Activated CD8-positive, alpha-beta T cell treated with anti-CD3 and anti-CD28 coated beads for 36 hours (primary cell): ENCODE results near the gene KRT32. TPM values are rescaled to one million over a fixed set of nuclear protein-coding genes. Genes with fewer than 3 reads are reported as not detected.

Experiments
- ATAC-seq: fragments of 200-7000 bp; cut with Tn5 transposase; one replicate; pipeline ENCODE4 v1.10.0; 2021; ENCODE audit warnings: mild to moderate bottlenecking, moderate library complexity
- CTCF ChIA-PET: fragments of 350-600 bp; sonication (Branson Sonifier 250); formaldehyde crosslinking; loops from one replicate; lab custom pipeline; 2021; ENCODE audit warnings: antibody characterized with exemption; lab: Charles Lee
- POLR2A ChIA-PET: fragments of 350-600 bp; sonication (Branson Sonifier 250); formaldehyde crosslinking; loops from one replicate; lab custom pipeline; 2021; ENCODE audit warnings: antibody characterized with exemption; lab: Charles Lee
- DNase-seq: peaks from one replicate; pipeline ENCODE4 v3.0.0-alpha.2; 2020
- H3K27ac Mint-ChIP-seq: one replicate; pipeline ENCODE4 v1.8.0; 2021; ENCODE audit warnings: mild to moderate bottlenecking, mixed read lengths
- H3K27me3 Mint-ChIP-seq: one replicate; pipeline ENCODE4 v1.8.0; 2021; ENCODE audit warnings: mixed read lengths
- H3K36me3 Mint-ChIP-seq: one replicate; pipeline ENCODE4 v1.8.0; 2021; ENCODE audit warnings: low read depth, mixed read lengths
- H3K4me1 Mint-ChIP-seq: one replicate; pipeline ENCODE4 v1.8.0; 2021; ENCODE audit warnings: low read depth, mixed read lengths
- H3K4me3 Mint-ChIP-seq: one replicate; pipeline ENCODE4 v1.8.0; 2021; ENCODE audit warnings: mild to moderate bottlenecking, moderate library complexity, mixed read lengths
- H3K9me3 Mint-ChIP-seq: one replicate; pipeline ENCODE4 v1.8.0; 2021; ENCODE audit warnings: mixed read lengths
- intact Hi-C: fragments of 100-400 bp; cut with micrococcal nuclease; formaldehyde crosslinking; loops from one replicate; pipeline ENCODE4 v1.10.0; 2022
- total RNA-seq, 2 experiments: library from RNA; stranded (reverse); gene quantifications; one replicate each; pipeline ENCODE4 v1.2.3, GENCODE V29; 2021
- TF ChIP-seq, protein P1 (sequence below): fragments of 200-600 bp; IDR thresholded peaks from one replicate; pipeline ENCODE4 v1.8.0; 2022; ENCODE audit warnings: antibody characterized with exemption, mild to moderate bottlenecking

The KRT32 gene
- total RNA-seq, 2 experiments from 2014 or later = not detected

GRCh38 chr17:41494524-41494923 is 27.3 kb upstream of the KRT32 start:
- Mint-ChIP-seq H3K4me3 (no peak overlapping the region), H3K27ac (no peak overlapping the region), H3K9me3 (no peaks in the 10 kb centered on the region), H3K4me1 (peaks cover 9% of the 10 kb centered on the region), H3K36me3 (no peaks in the 10 kb centered on the region), H3K27me3 (no peaks in the 10 kb centered on the region)
- no peak for ATAC-seq
- TF ChIP-seq, protein P1, sequence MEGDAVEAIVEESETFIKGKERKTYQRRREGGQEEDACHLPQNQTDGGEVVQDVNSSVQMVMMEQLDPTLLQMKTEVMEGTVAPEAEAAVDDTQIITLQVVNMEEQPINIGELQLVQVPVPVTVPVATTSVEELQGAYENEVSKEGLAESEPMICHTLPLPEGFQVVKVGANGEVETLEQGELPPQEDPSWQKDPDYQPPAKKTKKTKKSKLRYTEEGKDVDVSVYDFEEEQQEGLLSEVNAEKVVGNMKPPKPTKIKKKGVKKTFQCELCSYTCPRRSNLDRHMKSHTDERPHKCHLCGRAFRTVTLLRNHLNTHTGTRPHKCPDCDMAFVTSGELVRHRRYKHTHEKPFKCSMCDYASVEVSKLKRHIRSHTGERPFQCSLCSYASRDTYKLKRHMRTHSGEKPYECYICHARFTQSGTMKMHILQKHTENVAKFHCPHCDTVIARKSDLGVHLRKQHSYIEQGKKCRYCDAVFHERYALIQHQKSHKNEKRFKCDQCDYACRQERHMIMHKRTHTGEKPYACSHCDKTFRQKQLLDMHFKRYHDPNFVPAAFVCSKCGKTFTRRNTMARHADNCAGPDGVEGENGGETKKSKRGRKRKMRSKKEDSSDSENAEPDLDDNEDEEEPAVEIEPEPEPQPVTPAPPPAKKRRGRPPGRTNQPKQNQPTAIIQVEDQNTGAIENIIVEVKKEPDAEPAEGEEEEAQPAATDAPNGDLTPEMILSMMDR = no peak
- DNase-seq = no peak
- CTCF ChIA-PET = interaction anchor here (0.9 to 4.3 kb wide), 3 partner anchors 10 to 169 kb away, joined by 3 to 18 read pairs (median 8); no protein-coding TSS in a partner anchor
- intact Hi-C loops = no loop called here
- POLR2A ChIA-PET = interaction anchor here (0.6 to 1.1 kb wide), 2 partner anchors 10 to 198 kb away, joined by 3 to 4 read pairs; no protein-coding TSS in a partner anchor

DNA sequence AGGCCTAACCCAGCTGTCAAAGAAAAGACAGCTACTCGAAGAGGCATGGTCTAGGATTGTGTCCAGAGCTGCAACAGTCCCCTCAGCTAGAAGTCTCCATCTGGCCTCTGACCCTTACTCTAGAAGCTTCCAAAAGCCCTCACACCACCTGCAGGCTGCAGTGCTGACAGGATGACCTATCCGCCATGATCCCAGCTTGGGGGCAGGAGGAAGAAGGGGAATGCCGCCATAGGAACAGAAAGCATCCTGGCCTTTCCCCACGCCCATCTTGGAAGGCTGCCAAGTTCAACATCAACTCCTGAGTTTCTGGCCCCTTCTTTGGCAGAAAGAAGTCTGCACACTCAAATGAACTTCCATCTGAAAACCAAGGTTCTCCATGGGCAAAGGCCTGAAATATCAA is 25.6 kb upstream of the KRT32 start:
- Mint-ChIP-seq H3K9me3 (no peaks in the 10 kb centered on the region), H3K4me3 (no peak overlapping the region), H3K4me1 (peaks cover 9% of the 10 kb centered on the region), H3K27ac (no peak overlapping the region), H3K27me3 (no peaks in the 10 kb centered on the region), H3K36me3 (no peaks in the 10 kb centered on the region)
- ChIA-PET CTCF (interaction anchor here (1.0 to 1.1 kb wide), 2 partner anchors 56 to 75 kb away, joined by 3 read pairs; no protein-coding TSS in a partner anchor), POLR2A (no interaction called here)
- TF ChIP-seq, protein P1 = no peak
- no peak for ATAC-seq
- no peak for DNase-seq
- intact Hi-C loops = no loop called here

DNA sequence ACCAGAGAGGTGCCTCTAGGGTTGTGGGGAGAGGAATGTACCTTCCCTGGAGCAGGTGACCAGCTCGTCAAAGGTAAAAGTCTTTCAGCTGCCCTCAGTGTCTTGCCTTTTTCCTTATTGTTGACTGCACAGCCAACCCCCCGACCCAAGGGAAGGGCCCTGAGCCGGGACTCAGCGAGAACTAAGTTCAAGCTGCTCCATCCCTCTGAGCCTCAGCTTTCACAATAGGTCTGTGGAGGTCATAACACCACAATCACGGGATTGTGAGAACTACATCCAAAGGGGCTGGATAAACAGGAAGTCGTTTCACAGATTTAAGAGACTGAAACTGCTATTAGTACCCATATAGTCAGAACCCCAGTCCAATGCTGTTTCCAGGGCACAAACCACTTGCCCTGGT is 25.2 kb upstream of the KRT32 start:
- H3K9me3 Mint-ChIP-seq = no peaks in the 10 kb centered on the region
- intact Hi-C loops = no loop called here
- H3K27ac Mint-ChIP-seq = no peak overlapping the region
- CTCF ChIA-PET = interaction anchor here (1.0 to 1.9 kb wide), 3 partner anchors 56 to 75 kb away, joined by 3 to 7 read pairs (median 3); no protein-coding TSS in a partner anchor
- TF ChIP-seq, protein P1 = no peak
- DNase-seq (no peak), ATAC-seq (no peak)
- H3K36me3 Mint-ChIP-seq = no peaks in the 10 kb centered on the region
- no peak overlapping the region for H3K4me3 Mint-ChIP-seq
- POLR2A ChIA-PET = no interaction called here
- peaks cover 9% of the 10 kb centered on the region for H3K4me1 Mint-ChIP-seq
- H3K27me3 Mint-ChIP-seq = no peaks in the 10 kb centered on the region

DNA sequence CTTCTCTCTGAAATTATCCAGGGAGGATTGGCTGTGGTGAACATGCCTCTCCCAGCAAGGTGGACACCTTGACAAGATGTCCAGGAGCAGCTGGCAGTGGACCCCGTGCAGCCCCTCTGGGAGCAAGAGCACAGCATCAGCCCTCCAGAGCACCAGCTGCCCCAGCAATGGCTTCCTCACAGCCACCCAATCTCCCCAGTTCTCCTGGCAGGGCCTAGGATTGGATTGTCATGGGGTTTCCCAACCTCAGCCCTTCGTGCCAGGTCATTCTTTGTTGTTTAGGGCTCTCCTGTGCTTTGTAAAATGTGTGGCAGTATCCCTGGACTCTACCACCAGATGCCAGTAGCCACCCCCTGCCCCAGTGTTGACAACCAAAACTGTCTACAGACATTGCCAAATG is 24.3 kb upstream of the KRT32 start:
- no peak overlapping the region for H3K27ac Mint-ChIP-seq
- DNase-seq (no peak), ATAC-seq (no peak)
- H3K4me3 Mint-ChIP-seq = no peak overlapping the region
- peaks cover 2% of the 10 kb centered on the region for H3K4me1 Mint-ChIP-seq
- ChIA-PET CTCF (interaction anchor here (1.5 to 1.9 kb wide), 2 partner anchors 57 to 171 kb away, joined by 5 to 7 read pairs; no protein-coding TSS in a partner anchor), POLR2A (interaction anchor here (1.1 kb wide), 1 partner anchor 25 kb away, joined by 3 read pairs; the partner anchor contains the start of gene KRT32)
- TF ChIP-seq, protein P1 = no peak
- intact Hi-C loops = no loop called here
- no peaks in the 10 kb centered on the region for H3K36me3 Mint-ChIP-seq
- H3K27me3 Mint-ChIP-seq = no peaks in the 10 kb centered on the region
- no peaks in the 10 kb centered on the region for H3K9me3 Mint-ChIP-seq
